ENCODE results near the gene RNF144A.

RNF144A gene

GRCh38 chr2:7057865-7058400 lies 140.7 kb downstream of the RNF144A start:
- Histone ChIP-seq H3K27me3 (no peaks in the 10 kb centered on the region; the same call in 1 of the 2 replicates), H3K4me1 (peaks cover 36% of the 10 kb centered on the region), H3K9me3 (no peaks in the 10 kb centered on the region; the same call in 1 of the 2 replicates), H3K36me3 (no peaks in the 10 kb centered on the region), H3K4me3 (no peak overlapping the region), H3K4me2 (peak overlapping the region; percentile 76), H3K9ac (peak overlapping the region; percentile 49; the same call in 1 of the 2 replicates), H3K27ac (0 out of 2 replicates have a peak overlapping the region, but pooled peaks have one; percentile 42), H4K20me1 (no peaks in the 10 kb centered on the region)
- 0 out of 2 replicates have a peak, but pooled peaks have one; percentile 44 for TF ChIP-seq Cebpa-rat (IDR thresholded peaks at IDR 0.05)

GRCh38 chr2:7060156-7060555 lies 142.9 kb downstream of the RNF144A start:
- Histone ChIP-seq H3K4me3 (no peak overlapping the region), H3K36me3 (no peaks in the 10 kb centered on the region), H4K20me1 (no peaks in the 10 kb centered on the region), H3K9me3 (peaks cover 8% of the 10 kb centered on the region), H3K9ac (no peak overlapping the region), H3K4me2 (no peak overlapping the region), H3K4me1 (peaks cover 36% of the 10 kb centered on the region), H3K27ac (no peak overlapping the region), H3K27me3 (no peaks in the 10 kb centered on the region)
- no peak for TF ChIP-seq Cebpa-rat (IDR thresholded peaks at IDR 0.05)

GRCh38 chr2:7060631-7061449 lies 143.6 kb downstream of the RNF144A start:
- TF ChIP-seq Cebpa-rat (IDR thresholded peaks at IDR 0.05): no peak
- no peaks in the 10 kb centered on the region for H3K27me3 ChIP-seq
- no peak overlapping the region for H3K9ac ChIP-seq
- no peak overlapping the region for H3K4me2 ChIP-seq
- H3K36me3 ChIP-seq: no peaks in the 10 kb centered on the region
- no peaks in the 10 kb centered on the region for H4K20me1 ChIP-seq
- H3K27ac ChIP-seq: no peak overlapping the region
- peaks cover 8% of the 10 kb centered on the region for H3K9me3 ChIP-seq
- H3K4me3 ChIP-seq: no peak overlapping the region
- H3K4me1 ChIP-seq: peaks cover 36% of the 10 kb centered on the region

- no peak overlapping the region for H3K9ac ChIP-seq
- no peaks in the 10 kb centered on the region for H4K20me1 ChIP-seq
- H3K4me3 ChIP-seq: no peak overlapping the region
- H3K27me3 ChIP-seq: no peaks in the 10 kb centered on the region
- H3K27ac ChIP-seq: no peak overlapping the region
- no peaks in the 10 kb centered on the region for H3K36me3 ChIP-seq
- no peak overlapping the region for H3K4me2 ChIP-seq
- TF ChIP-seq Cebpa-rat (IDR thresholded peaks at IDR 0.05): no peak
- H3K9me3 ChIP-seq: peaks cover 8% of the 10 kb centered on the region
- H3K4me1 ChIP-seq: peaks cover 34% of the 10 kb centered on the region
Observed at GRCh38 chr2:7061450-7061789, 144.2 kb downstream of the RNF144A start.

GRCh38 chr2:7061921-7062320 lies 144.7 kb downstream of the RNF144A start:
- Histone ChIP-seq H3K4me3 (no peak overlapping the region), H3K4me2 (no peak overlapping the region), H3K27me3 (no peaks in the 10 kb centered on the region), H4K20me1 (no peaks in the 10 kb centered on the region), H3K27ac (no peak overlapping the region), H3K4me1 (peaks cover 29% of the 10 kb centered on the region), H3K9ac (no peak overlapping the region), H3K9me3 (peaks cover 8% of the 10 kb centered on the region), H3K36me3 (no peaks in the 10 kb centered on the region)
- TF ChIP-seq Cebpa-rat (IDR thresholded peaks at IDR 0.05): no peak

GRCh38 chr2:7063789-7064188 lies 146.6 kb downstream of the RNF144A start:
- H3K4me3 ChIP-seq: no peak overlapping the region
- H3K36me3 ChIP-seq: no peaks in the 10 kb centered on the region
- no peak overlapping the region for H3K27ac ChIP-seq
- H3K27me3 ChIP-seq: no peaks in the 10 kb centered on the region
- peaks cover 8% of the 10 kb centered on the region for H3K9me3 ChIP-seq
- no peak overlapping the region for H3K4me2 ChIP-seq
- TF ChIP-seq Cebpa-rat (IDR thresholded peaks at IDR 0.05): no peak
- H3K4me1 ChIP-seq: peaks cover 10% of the 10 kb centered on the region
- H3K9ac ChIP-seq: no peak overlapping the region
- no peaks in the 10 kb centered on the region for H4K20me1 ChIP-seq

GRCh38 chr2:7068457-7068856 lies 151.2 kb downstream of the RNF144A start:
- Histone ChIP-seq H4K20me1 (no peaks in the 10 kb centered on the region), H3K27ac (no peak overlapping the region), H3K4me2 (no peak overlapping the region), H3K4me1 (no peaks in the 10 kb centered on the region), H3K27me3 (no peaks in the 10 kb centered on the region), H3K9me3 (peaks cover 4% of the 10 kb centered on the region), H3K4me3 (no peak overlapping the region), H3K36me3 (no peaks in the 10 kb centered on the region), H3K9ac (no peak overlapping the region)
- TF ChIP-seq Cebpa-rat (IDR thresholded peaks at IDR 0.05): no peak

GRCh38 chr2:7070483-7070882 lies 153.3 kb downstream of the RNF144A start:
- Histone ChIP-seq H3K36me3 (no peaks in the 10 kb centered on the region), H4K20me1 (no peaks in the 10 kb centered on the region), H3K27me3 (no peaks in the 10 kb centered on the region), H3K9me3 (no peaks in the 10 kb centered on the region), H3K4me2 (no peak overlapping the region), H3K4me3 (no peak overlapping the region), H3K27ac (no peak overlapping the region), H3K4me1 (no peaks in the 10 kb centered on the region), H3K9ac (no peak overlapping the region)
- TF ChIP-seq Cebpa-rat (IDR thresholded peaks at IDR 0.05): no peak

GRCh38 chr2:7071154-7071553 lies 153.9 kb downstream of the RNF144A start:
- H3K4me1 ChIP-seq: no peaks in the 10 kb centered on the region
- H3K27ac ChIP-seq: no peak overlapping the region
- no peak overlapping the region for H3K4me2 ChIP-seq
- H3K27me3 ChIP-seq: no peaks in the 10 kb centered on the region
- no peaks in the 10 kb centered on the region for H3K36me3 ChIP-seq
- H4K20me1 ChIP-seq: no peaks in the 10 kb centered on the region
- H3K9me3 ChIP-seq: no peaks in the 10 kb centered on the region
- no peak overlapping the region for H3K4me3 ChIP-seq
- TF ChIP-seq Cebpa-rat (IDR thresholded peaks at IDR 0.05): no peak
- H3K9ac ChIP-seq: no peak overlapping the region

GRCh38 chr2:7071916-7072556 lies 154.8 kb downstream of the RNF144A start:
- 0 out of 2 replicates have a peak, but pooled peaks have one; percentile 31 for TF ChIP-seq Cebpa-rat (IDR thresholded peaks at IDR 0.05)
- no peak overlapping the region for H3K4me2 ChIP-seq
- H3K4me1 ChIP-seq: no peaks in the 10 kb centered on the region
- H3K36me3 ChIP-seq: no peaks in the 10 kb centered on the region
- H3K9me3 ChIP-seq: no peaks in the 10 kb centered on the region
- H4K20me1 ChIP-seq: no peaks in the 10 kb centered on the region
- H3K9ac ChIP-seq: no peak overlapping the region
- no peak overlapping the region for H3K4me3 ChIP-seq
- no peak overlapping the region for H3K27ac ChIP-seq
- no peaks in the 10 kb centered on the region for H3K27me3 ChIP-seq
